B cell (primary cell): ENCODE data around the gene APCDD1. TPM values are rescaled to one million over a fixed set of nuclear protein-coding genes. Genes with fewer than 3 reads are reported as not detected.

ENCODE experiments used
- ATAC-seq: fragments of 200-7000 bp; cut with Tn5 transposase; one replicate; pipeline ENCODE4 v1.10.0; 2021; ENCODE audit warnings: low read depth, mild to moderate bottlenecking, moderate number of reproducible peaks, moderate library complexity
- CTCF ChIA-PET: fragments of 350-600 bp; sonication (Branson Sonifier 250); formaldehyde crosslinking; loops from one replicate; lab custom pipeline; 2021; ENCODE audit warnings: antibody characterized with exemption, inconsistent platforms; lab: Charles Lee
- POLR2A ChIA-PET: fragments of 350-600 bp; sonication (Branson Sonifier 250); formaldehyde crosslinking; loops from one replicate; lab custom pipeline; 2021; ENCODE audit warnings: antibody characterized with exemption; lab: Charles Lee
- DNase-seq: peaks from one replicate; pipeline ENCODE4 v3.0.0; 2013
- H2AFZ ChIP-seq: 2 replicates; pipeline ENCODE4 v1.6.1; 2012; ENCODE audit warnings: mild to moderate bottlenecking, low read depth, low read length; ENCODE audit not compliant: insufficient read depth, poor library complexity, severe bottlenecking
- H3K27ac ChIP-seq, 2 donors: 1 replicate in 1 of 2; 2 replicates in 1 of 2; pipeline ENCODE4 v1.5.1; 2012 to 2013; ENCODE audit warnings: low read length in 2 of 2, mild to moderate bottlenecking in 2 of 2, moderate library complexity in 1 of 2
- H3K27me3 ChIP-seq, 4 experiments: fragments of 200-600 bp in 1 of 4; sonication (generic) in 1 of 4; replicated peaks in 1 of 4; 1 replicate in 2 of 4; 2 replicates in 2 of 4; pipeline versions ENCODE4 v1.6.1 to v1.7.0; 2013 to 2016; ENCODE audit warnings: low read length in 3 of 4, mild to moderate bottlenecking in 2 of 4, mixed read lengths in 1 of 4, moderate library complexity in 1 of 4; ENCODE audit not compliant: insufficient read depth in 4 of 4, control insufficient read depth in 3 of 4; ENCODE audit errors: control extremely low read depth in 1 of 4
- H3K36me3 ChIP-seq, 2 experiments: replicated peaks in 1 of 2; 1 replicate in 1 of 2; 2 replicates in 1 of 2; pipeline versions ENCODE4 v1.6.1 to v1.7.1; 2013; ENCODE audit warnings: low read length in 1 of 2; ENCODE audit not compliant: insufficient read depth in 2 of 2, control insufficient read depth in 1 of 2; ENCODE audit errors: control extremely low read depth in 1 of 2, extremely low read depth in 1 of 2
- H3K4me1 ChIP-seq, 2 donors: fragments of 200-600 bp in 1 of 2; sonication (generic) in 1 of 2; 1 replicate in 1 of 2; 2 replicates in 1 of 2; pipeline versions ENCODE4 v1.5.1 to v1.6.1; 2013 to 2017; ENCODE audit warnings: low read length in 2 of 2; ENCODE audit not compliant: control insufficient read depth in 2 of 2, insufficient read depth in 2 of 2
- H3K4me2 ChIP-seq: replicated peaks from 2 replicates; pipeline ENCODE3; 2012; ENCODE audit warnings: mild to moderate bottlenecking, low read depth, low read length; ENCODE audit not compliant: poor library complexity, severe bottlenecking
- H3K4me3 ChIP-seq, 5 experiments: fragments of 200-600 bp in 1 of 5; sonication (generic) in 1 of 5; 1 replicate in 3 of 5; 2 replicates in 2 of 5; pipeline versions ENCODE4 v1.5.1 to v1.7.0; 2011 to 2016; ENCODE audit warnings: low read length in 4 of 5, mild to moderate bottlenecking in 4 of 5, low read depth in 2 of 5, control low read depth in 1 of 5, moderate library complexity in 1 of 5; ENCODE audit not compliant: insufficient read depth in 1 of 5; ENCODE audit errors: control extremely low read depth in 1 of 5, extremely low read depth in 1 of 5
- H3K79me2 ChIP-seq: fragments of 200-600 bp; sonication (generic); one replicate; pipeline ENCODE4 v1.6.0; 2016; ENCODE audit warnings: low read length; ENCODE audit not compliant: control insufficient read depth, insufficient read depth
- H3K9ac ChIP-seq: fragments of 200-600 bp; sonication (generic); 2 replicates; pipeline ENCODE4 v1.6.1; 2017; ENCODE audit warnings: mild to moderate bottlenecking, low read length, moderate library complexity
- H3K9me3 ChIP-seq, 3 donors: one replicate each; pipeline versions ENCODE4 v1.6.1 to v1.7.1; 2013; ENCODE audit warnings: low read length in 2 of 3; ENCODE audit not compliant: control insufficient read depth in 2 of 3, insufficient read depth in 1 of 3; ENCODE audit errors: control extremely low read depth in 1 of 3
- H4K20me1 ChIP-seq: 2 replicates; pipeline ENCODE4 v1.6.0; 2012; ENCODE audit warnings: mild to moderate bottlenecking, low read length; ENCODE audit not compliant: insufficient read depth, control insufficient read depth, poor library complexity, severe bottlenecking
- H3K27ac Mint-ChIP-seq: one replicate; pipeline ENCODE4 v1.8.0; 2021; ENCODE audit warnings: mixed read lengths
- H3K27me3 Mint-ChIP-seq: one replicate; pipeline ENCODE4 v1.8.0; 2021; ENCODE audit warnings: mixed read lengths
- H3K4me1 Mint-ChIP-seq: one replicate; pipeline ENCODE4 v1.8.0; 2021; ENCODE audit warnings: mixed read lengths
- H3K4me3 Mint-ChIP-seq: one replicate; pipeline ENCODE4 v1.8.0; 2021; ENCODE audit warnings: mixed read lengths
- H3K9me3 Mint-ChIP-seq: one replicate; pipeline ENCODE4 v1.8.0; 2022; ENCODE audit warnings: mixed read lengths; ENCODE audit not compliant: insufficient read depth
- EZH2 ChIP-seq: IDR thresholded peaks from 2 replicates; pipeline ENCODE4 v1.6.1; 2012; ENCODE audit warnings: borderline replicate concordance, low read depth, mild to moderate bottlenecking, moderate library complexity, low read length; ENCODE audit not compliant: insufficient read depth, poor library complexity, severe bottlenecking
- WGBS: methylation state at CpG from one replicate; pipeline ENCODE4 v1.1.5; 2013; ENCODE audit warnings: missing lambda C conversion rate; ENCODE audit not compliant: insufficient coverage; 5-methylcytosine and 5-hydroxymethylcytosine counted together
- intact Hi-C: fragments of 100-400 bp; cut with micrococcal nuclease; formaldehyde crosslinking; loops from one replicate; pipeline ENCODE4 v1.10.0; 2022
- polyA plus RNA-seq: library from polyadenylated mRNA; depleted of rRNA; stranded (reverse); fragments of >200 nt; gene quantifications from 2 replicates; pipeline ENCODE4 v1.2.3, GENCODE V29; 2012
- total RNA-seq, 2 donors: library from RNA; stranded (reverse); fragments of 120-200 nt in 1 of 2; gene quantifications; 1 replicate in 1 of 2; 2 replicates in 1 of 2; pipeline versions ENCODE4 v1.2.3 to v1.2.4, GENCODE V29; 2013 to 2022
- TF ChIP-seq, protein P1 (sequence below): fragments of 200-600 bp; IDR thresholded peaks from one replicate; pipeline ENCODE4 v1.8.0; 2022; ENCODE audit warnings: antibody characterized with exemption, mild to moderate bottlenecking

APCDD1 gene
- total and polyA plus RNA-seq, 2 donors (not counting 1 experiment from before 2014, with no cell fraction given) = 1.0 to 1.1 TPM

DNA sequence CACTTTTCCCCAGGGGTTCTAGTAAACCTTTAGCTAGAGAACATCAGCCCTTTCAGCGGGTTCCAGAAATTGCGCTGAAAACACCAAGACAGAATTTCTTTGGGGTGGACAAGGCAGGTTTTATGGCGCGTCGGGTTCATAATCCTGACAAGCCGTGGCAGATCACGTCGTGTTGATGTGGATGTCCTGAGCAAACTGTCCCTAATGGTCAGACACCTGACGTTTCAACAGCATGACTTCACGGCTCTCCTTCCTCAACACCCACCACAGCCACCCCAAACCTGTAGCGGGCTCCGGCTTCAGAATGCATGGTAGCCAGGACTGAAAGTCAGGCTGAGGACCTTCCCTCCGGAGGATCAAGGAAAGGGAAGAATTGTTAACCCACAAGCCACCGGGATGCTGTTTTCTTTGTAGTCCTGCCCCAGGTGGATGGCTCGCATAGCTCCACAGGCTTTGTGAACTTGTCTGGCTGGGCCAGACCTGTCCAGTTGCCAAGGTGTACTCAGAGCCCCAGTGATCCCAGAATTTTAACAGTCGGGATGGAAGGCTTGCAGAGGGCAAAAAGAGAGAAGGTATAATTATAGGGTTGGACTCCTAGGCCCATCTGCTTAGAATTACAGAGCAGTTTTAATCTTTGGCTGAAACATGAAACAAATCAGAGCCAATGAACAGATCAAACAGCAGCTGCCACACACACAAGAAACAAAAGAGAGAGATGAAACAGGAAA lies 1.5 kb downstream of the APCDD1 start:
- H3K4me1 ChIP-seq = peaks cover 22 to 23% of the 10 kb centered on the region in 2 donors
- H2AFZ ChIP-seq = peak overlapping the region; percentile 73
- peaks cover 0 to 10% (median 0%) of the 10 kb centered on the region in 3 donors for H3K9me3 ChIP-seq
- Mint-ChIP-seq H3K4me3 (peak overlapping the region; percentile 81), H3K27ac (no peak overlapping the region), H3K4me1 (peaks cover 26% of the 10 kb centered on the region), H3K9me3 (no peaks in the 10 kb centered on the region), H3K27me3 (peaks cover 42% of the 10 kb centered on the region)
- DNase-seq (no peak), ATAC-seq (no peak)
- WGBS = 58% methylated on average over 15 of the region's 16 CpGs
- intact Hi-C loops = no loop called here
- H3K4me3 ChIP-seq = peak overlapping the region in 3 of 5 experiments; percentile 33 to 73 (median 48)
- H3K27ac ChIP-seq = no peak overlapping the region
- H3K4me2 ChIP-seq = peak overlapping the region; percentile 83
- H3K9ac ChIP-seq = no peak overlapping the region
- ChIA-PET CTCF (no interaction called here), POLR2A (no interaction called here)
- TF ChIP-seq, protein P1, sequence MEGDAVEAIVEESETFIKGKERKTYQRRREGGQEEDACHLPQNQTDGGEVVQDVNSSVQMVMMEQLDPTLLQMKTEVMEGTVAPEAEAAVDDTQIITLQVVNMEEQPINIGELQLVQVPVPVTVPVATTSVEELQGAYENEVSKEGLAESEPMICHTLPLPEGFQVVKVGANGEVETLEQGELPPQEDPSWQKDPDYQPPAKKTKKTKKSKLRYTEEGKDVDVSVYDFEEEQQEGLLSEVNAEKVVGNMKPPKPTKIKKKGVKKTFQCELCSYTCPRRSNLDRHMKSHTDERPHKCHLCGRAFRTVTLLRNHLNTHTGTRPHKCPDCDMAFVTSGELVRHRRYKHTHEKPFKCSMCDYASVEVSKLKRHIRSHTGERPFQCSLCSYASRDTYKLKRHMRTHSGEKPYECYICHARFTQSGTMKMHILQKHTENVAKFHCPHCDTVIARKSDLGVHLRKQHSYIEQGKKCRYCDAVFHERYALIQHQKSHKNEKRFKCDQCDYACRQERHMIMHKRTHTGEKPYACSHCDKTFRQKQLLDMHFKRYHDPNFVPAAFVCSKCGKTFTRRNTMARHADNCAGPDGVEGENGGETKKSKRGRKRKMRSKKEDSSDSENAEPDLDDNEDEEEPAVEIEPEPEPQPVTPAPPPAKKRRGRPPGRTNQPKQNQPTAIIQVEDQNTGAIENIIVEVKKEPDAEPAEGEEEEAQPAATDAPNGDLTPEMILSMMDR = no peak
- no peak for TF ChIP-seq EZH2
- no peaks in the 10 kb centered on the region for H4K20me1 ChIP-seq
- H3K36me3 ChIP-seq = no peaks in the 10 kb centered on the region
- H3K27me3 ChIP-seq = peaks cover 0 to 33% (median 25%) of the 10 kb centered on the region in 4 experiments
- peaks cover 3% of the 10 kb centered on the region for H3K79me2 ChIP-seq

DNA sequence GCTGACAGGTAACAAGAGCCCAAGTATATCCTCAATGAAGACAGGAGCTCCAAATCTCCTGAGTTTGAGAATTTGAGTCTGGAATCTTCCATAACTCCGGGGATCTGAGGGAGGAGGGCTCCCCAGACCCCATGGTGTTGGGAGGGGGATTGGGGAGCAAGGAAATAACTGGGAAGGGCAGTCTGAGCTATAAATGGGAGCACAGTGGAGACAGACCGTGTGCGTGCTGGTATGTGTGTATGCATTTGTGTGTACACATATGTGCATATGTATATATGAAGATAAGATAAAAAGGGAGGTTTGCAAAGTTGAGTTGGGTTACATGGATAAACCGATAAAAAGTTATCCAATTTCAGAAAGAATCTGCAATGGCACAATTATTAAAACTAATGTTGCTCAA lies 2.3 kb downstream of the APCDD1 start:
- H3K4me1 ChIP-seq = peaks cover 22 to 23% of the 10 kb centered on the region in 2 donors
- H3K9ac ChIP-seq = no peak overlapping the region
- DNase-seq (no peak), ATAC-seq (no peak)
- intact Hi-C loops = no loop called here
- no peaks in the 10 kb centered on the region for H4K20me1 ChIP-seq
- Mint-ChIP-seq H3K9me3 (no peaks in the 10 kb centered on the region), H3K4me3 (peak overlapping the region; percentile 33), H3K27ac (no peak overlapping the region), H3K4me1 (peaks cover 26% of the 10 kb centered on the region), H3K27me3 (peaks cover 42% of the 10 kb centered on the region)
- 94% methylated on average over 3 of the region's 4 CpGs for WGBS
- no peak overlapping the region for H3K4me3 ChIP-seq
- ChIA-PET POLR2A (no interaction called here), CTCF (no interaction called here)
- no peak overlapping the region for H3K4me2 ChIP-seq
- no peaks in the 10 kb centered on the region for H3K36me3 ChIP-seq
- no peak for TF ChIP-seq EZH2
- TF ChIP-seq, protein P1 = no peak
- H3K79me2 ChIP-seq = peaks cover 3% of the 10 kb centered on the region
- H3K27ac ChIP-seq = no peak overlapping the region
- H3K27me3 ChIP-seq = peaks cover 0 to 33% (median 25%) of the 10 kb centered on the region in 4 experiments
- H2AFZ ChIP-seq = no peak overlapping the region
- H3K9me3 ChIP-seq = peaks cover 0 to 10% (median 0%) of the 10 kb centered on the region in 3 donors
